GM12801 (cell line): ENCODE measurements around the gene INKA2.

Experiments
- TF ChIP-seq, protein P1 (sequence below): IDR thresholded peaks from one replicate; pipeline ENCODE4 v1.5.1; 2011; ENCODE audit warnings: control low read depth; ENCODE audit not compliant: insufficient read length; ENCODE audit errors: extremely low read depth

INKA2 gene

GRCh38 chr1:111731956-111732355 lies 7.2 kb downstream of the INKA2 start:
- TF ChIP-seq, protein P1, sequence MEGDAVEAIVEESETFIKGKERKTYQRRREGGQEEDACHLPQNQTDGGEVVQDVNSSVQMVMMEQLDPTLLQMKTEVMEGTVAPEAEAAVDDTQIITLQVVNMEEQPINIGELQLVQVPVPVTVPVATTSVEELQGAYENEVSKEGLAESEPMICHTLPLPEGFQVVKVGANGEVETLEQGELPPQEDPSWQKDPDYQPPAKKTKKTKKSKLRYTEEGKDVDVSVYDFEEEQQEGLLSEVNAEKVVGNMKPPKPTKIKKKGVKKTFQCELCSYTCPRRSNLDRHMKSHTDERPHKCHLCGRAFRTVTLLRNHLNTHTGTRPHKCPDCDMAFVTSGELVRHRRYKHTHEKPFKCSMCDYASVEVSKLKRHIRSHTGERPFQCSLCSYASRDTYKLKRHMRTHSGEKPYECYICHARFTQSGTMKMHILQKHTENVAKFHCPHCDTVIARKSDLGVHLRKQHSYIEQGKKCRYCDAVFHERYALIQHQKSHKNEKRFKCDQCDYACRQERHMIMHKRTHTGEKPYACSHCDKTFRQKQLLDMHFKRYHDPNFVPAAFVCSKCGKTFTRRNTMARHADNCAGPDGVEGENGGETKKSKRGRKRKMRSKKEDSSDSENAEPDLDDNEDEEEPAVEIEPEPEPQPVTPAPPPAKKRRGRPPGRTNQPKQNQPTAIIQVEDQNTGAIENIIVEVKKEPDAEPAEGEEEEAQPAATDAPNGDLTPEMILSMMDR, result no peak

- TF ChIP-seq, protein P1, result no peak
Observed at GRCh38 chr1:111730706-111731105, 8.5 kb downstream of the INKA2 start.

DNA sequence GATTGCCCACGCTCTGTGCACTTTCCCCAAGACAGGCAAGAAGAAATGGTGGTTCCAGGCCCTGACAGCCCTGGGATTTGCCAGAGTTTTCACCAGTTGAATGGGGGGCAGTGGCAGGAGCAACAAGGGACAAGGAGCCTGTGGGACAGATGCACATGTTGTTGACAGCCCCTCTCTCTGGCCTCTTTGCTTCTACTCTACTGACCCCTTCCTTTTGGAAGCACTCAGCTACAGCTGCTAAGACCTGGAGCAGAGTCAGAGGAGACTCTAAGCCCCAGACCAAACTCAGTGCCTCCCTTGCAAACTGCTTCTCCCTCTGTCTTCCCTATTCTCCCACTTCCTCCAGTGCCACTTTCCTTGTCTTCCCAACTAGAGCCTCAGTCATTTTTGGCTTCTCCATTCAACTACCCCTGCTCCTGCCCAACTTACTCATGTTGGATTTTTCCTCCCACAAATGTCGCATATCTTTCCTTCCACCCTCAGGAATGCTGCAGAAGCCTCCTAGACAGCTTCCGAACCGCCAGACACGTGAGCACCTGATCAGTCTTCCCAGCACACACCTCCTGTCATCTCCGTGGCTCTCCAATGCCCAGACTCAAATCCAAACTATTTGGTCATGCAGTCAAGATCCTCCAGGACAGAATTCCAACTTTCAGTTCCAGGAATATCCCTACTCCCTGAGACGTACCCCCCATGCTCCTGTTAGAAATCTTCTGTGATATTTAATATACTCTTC lies 9.1 kb downstream of the INKA2 start:
- TF ChIP-seq, protein P1, result no peak

DNA sequence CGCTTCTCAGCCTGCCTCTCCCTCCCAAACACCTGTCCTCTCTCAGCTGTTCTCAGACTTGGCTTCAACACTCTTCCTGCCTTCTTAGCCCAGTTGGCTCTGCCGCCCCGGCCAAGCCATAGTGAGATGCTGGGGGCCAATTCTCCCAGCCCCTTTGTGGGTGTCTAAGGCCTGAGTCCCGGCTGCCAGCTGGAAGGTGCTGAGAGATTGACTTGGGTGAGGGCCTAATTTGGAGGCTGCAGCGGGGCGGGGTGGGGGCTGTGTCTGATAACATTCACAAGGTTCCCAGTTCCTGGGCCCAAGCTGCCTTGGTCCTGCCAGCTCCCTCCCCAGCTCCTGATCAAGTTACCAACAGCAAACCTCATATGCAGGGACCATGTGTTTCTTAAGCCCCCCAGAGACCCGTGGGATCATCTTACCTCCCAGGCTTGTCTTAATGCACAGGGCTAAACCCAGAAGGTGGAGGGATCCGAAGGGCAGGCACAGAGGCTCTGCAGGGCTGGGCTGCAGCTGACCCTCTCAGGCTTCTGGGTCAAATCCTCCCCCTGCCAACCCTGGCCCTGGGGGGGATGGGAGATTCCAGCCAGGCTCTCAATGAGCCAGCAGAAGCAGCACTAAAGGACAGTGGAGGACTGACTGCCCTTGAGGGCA lies 9.8 kb downstream of the INKA2 start:
- TF ChIP-seq, protein P1, result no peak

GRCh38 chr1:111727056-111727455 lies 12.1 kb downstream of the INKA2 start:
- TF ChIP-seq, protein P1, result no peak

- TF ChIP-seq, protein P1, result no peak
Observed at GRCh38 chr1:111725192-111725591, 14.0 kb downstream of the INKA2 start.

GRCh38 chr1:111723871-111724270 lies 15.3 kb downstream of the INKA2 start:
- TF ChIP-seq, protein P1, result no peak
